GM21717 (cell line): ENCODE measurements around the gene RAB28.

ENCODE experiments used
- ATAC-seq: cut with Tn5 transposase; IDR thresholded peaks from one replicate; pipeline ENCODE4 v1.9.1; 2021; ENCODE audit warnings: mild to moderate bottlenecking, moderate library complexity; ENCODE audit not compliant: unreplicated experiment

RAB28 gene

DNA sequence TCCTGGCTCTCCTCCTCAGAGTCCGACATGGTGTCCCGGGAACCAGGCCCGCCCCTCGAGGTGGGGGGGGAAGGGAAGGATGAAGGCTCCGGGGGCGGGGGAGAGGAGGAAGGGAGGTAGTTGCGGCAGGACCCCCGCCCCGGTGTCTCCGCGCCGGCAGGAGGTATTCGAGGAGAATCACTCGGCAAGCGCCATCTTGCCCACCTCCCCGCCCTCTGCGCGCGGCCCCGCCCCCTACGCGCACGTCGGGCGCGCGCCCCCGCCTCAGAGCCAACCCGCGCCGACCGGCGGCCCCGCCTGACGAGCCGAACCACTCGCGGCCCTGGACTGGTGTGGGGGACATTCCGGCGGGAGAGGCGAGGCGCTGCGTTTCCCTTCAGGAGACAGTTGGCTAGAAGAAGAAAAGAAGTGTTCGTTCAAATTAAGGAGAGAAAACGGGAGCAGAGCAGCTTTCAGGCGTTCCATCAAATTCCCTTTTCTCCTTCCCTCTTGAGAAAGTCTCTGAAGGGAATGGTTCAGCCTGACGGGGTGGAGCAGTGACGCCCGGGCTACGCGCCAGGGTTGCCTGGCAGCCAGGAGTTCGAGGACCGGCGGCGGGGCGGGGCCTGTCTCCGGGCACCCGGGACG, at the start of gene RAB28:
TSS of gene RAB28 (minus strand) at position 219 of the 627 bp plus-strand sequence.
- peak; percentile 97 for ATAC-seq

GRCh38 chr4:13531625-13531998, 47.5 kb upstream of the RAB28 start:
- ATAC-seq = no peak

- ATAC-seq = no peak
Measured at GRCh38 chr4:13530823-13531624, 46.9 kb upstream of the RAB28 start.

- ATAC-seq = no peak
Measured at GRCh38 chr4:13529128-13529919, 45.2 kb upstream of the RAB28 start.

GRCh38 chr4:13528821-13529127, 44.6 kb upstream of the RAB28 start:
- no peak for ATAC-seq

DNA sequence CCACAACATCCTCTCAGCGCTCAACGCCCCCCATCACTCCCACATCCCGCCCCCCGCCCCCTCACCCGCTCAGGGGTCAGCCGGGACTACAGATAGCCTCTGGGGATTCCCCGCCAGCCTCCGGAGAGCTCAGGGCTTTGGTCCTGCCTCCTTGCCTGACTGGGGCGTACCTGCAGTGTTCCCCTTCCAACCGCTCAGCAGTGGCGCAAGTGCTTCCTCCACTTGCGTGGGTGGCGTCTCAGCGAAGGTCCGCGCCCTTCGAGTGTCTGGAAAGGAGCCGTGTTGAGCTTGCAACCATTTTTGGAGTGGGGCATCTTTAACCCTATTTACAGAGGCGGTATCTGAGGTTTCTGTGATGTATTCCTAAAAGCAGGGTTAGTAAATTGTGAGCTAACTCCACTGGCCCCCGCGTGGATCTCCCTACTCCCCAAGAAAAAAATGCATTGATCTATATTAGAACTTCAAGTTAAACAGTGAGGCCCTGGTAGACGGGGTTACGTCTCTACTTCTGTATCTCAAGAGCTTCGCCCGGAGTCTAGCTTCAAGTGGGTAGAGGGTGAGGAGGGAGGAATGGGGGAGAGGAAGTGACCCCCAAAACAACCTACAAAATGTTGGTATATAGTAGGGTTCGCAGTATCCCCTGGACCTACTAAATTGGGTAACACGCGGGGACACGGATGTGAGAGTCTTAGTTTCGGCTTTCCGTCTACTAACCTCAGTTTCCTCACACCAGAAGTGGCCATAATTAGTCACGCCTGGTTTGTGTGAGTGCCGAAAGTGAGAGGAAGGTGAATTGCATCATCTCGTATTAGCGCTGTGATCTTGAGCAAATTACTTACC, 44.1 kb upstream of the RAB28 start:
- peak; percentile 83 for ATAC-seq

DNA sequence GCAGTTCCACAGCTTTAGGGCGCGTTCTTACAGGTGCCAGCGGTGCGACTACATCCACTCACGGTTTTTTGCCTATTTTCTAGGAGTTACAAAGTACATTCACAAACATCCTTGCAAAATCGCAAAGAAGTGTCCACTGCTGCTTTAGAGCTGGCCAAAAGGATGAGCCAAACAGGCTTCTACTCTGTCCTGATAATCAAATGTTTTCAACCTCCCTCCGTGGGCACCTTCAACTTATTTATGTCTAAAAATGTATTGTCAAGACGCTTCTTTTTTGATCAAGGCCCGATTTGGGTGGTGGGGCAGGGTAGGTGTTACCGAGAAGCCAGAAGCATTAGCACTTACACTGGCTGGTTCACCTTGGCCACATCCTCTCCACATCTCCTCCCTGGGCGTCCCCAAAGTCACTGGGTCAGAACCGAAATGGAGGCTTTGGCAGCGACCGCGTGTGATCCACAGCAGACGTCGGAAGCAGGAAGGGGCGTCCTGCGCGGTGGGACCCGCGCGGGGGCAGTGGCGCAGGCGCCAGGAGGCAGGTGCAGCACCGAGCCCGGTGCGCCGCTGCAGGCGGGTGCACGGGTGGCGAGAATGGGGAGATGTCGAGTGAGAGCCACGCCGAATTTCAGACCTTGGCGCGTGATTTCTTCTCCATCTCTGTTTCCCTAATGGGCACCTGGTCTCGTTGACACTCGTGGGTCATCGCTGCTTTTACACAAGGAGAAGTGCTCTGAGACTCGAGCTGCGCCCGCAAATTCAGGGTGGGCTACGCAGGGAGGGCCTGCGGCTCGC, 43.2 kb upstream of the RAB28 start:
- no peak for ATAC-seq

- ATAC-seq = no peak
Measured at GRCh38 chr4:13526658-13527057, 42.5 kb upstream of the RAB28 start.

GRCh38 chr4:13525606-13526281, 41.6 kb upstream of the RAB28 start:
- no peak for ATAC-seq

GRCh38 chr4:13524504-13525243, 40.5 kb upstream of the RAB28 start:
- no peak for ATAC-seq

DNA sequence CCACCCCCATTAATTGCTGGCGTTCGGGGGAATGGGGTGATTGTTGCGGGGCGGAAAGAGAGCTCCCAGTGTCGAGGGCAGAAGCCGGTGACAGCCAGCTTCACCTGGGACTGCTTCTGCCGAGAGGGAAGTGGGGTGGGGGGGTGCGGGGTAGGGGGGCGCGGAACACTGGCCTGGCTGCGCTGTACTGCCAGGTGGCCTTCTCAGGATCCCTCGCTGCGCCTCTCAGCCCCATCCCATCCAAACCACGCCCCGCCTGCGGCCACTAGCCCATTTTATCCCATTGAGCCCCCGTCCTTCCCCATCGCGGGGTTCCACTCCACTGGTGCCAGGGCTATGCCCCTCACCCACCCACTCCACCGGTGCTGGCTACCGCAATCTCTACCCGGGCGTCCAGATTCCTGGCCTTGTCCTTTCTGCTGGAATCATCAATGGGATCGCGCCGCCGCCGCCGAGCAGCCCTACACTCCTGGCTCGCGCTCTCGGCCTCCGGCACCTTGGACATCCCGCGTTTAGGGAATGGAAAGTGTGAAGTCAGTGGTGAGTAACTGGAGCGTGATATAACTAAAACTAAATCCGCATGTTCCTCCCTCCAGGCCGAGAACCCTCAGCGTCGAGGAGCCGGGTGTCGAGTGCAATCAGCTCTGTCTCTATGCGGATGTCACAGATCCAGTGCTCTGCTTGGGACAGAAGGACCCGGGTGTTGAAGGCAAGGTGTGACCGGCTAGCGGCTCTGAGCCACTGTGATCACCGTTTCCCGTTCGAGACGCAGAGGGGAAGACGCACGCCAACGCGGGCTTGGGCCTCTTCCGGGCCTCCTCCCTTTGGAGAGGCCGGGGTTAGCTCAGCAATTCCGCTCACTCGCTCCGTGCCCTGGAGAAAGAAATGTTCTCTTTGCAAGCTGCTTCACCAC, 39.7 kb upstream of the RAB28 start:
- ATAC-seq = no peak

DNA sequence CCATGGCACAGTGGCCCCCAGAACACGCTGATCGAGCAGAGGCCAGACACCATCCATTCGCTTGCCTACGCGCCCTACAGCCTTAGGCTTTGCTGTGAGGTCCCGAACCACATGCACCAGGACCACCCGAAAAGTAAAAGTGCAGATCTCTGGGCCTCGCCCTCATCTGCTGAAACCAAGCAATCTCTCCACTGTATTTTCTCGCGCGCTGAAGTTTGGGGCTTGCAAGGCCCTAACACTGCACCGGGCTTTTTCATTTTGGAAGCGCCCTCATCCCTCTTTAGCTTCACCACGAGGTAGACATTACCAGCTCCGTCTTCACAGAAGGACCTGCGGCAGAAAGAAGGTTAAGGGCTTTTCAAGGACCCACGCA, 39.0 kb upstream of the RAB28 start:
- no peak for ATAC-seq

- no peak for ATAC-seq
Measured at GRCh38 chr4:13522282-13523104, 38.4 kb upstream of the RAB28 start.

DNA sequence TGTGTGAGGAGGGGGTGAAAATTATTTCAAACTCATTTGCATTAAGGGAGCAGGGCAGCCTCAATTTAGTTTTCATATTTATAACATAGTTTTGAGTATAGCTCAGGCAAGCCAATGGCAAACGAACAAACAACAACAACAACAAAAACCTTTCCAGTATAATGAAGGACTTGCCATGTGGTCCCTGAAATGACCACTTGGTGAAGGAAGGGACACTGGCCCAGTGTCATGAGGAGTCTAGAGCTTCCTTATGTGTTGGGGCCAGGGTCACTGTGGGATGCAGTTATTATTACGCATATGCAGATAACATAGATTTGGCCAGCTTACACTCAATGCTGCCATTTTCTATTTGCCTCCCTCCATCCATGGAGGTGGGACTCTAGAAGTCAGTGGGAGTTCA, 36.9 kb upstream of the RAB28 start:
- ATAC-seq = no peak

GRCh38 chr4:13516315-13516860, 32.2 kb upstream of the RAB28 start:
- no peak for ATAC-seq

- no peak for ATAC-seq
Measured at GRCh38 chr4:13515268-13515667, 31.1 kb upstream of the RAB28 start.

DNA sequence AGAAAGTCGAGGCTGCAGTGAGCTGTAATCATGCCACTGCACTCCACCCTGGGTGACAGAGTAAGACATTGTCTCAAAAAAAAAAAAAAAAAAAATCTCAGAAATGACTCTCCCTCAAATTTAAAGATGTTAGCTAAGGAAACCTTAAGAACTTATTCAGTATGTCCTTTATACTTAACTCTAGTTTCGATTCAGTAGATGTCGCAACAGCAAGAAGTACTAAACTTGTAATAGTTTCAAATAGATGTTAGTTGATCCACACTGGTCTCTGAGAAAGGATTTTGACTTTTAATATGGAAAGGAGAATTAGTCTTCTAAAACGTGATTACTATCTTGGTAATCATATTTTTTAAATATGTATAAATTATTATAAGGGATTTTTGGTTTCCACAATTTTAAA, 30.6 kb upstream of the RAB28 start:
- ATAC-seq = no peak
